DND-41 (cell line): ENCODE data around the gene KLHL14.
A peak's percentile ranks its signal among the peaks of the same experiment; 100 is the strongest.

Experiments
- ATAC-seq: fragments of 200-7000 bp; cut with Tn5 transposase; 3 replicates; pipeline ENCODE4 v1.9.1; 2021; ENCODE audit warnings: low read depth; ENCODE audit not compliant: insufficient read depth
- DNase-seq: peaks from one replicate; pipeline ENCODE4 v3.0.0-alpha.2; 2020
- H2AFZ ChIP-seq: 2 replicates; pipeline ENCODE4 v1.6.0; 2012; ENCODE audit warnings: low read depth, low read length
- H3K27ac ChIP-seq: 2 replicates; pipeline ENCODE4 v1.5.1; 2012; ENCODE audit warnings: low read length, inconsistent platforms
- H3K27me3 ChIP-seq: fragments of 200-600 bp; sonication (generic); 2 replicates; pipeline ENCODE4 v1.6.0; 2012; ENCODE audit warnings: low read length, mild to moderate bottlenecking, inconsistent platforms; ENCODE audit not compliant: insufficient read depth, poor library complexity
- H3K36me3 ChIP-seq: 2 replicates; pipeline ENCODE4 v1.5.1; 2012; ENCODE audit warnings: low read length, inconsistent platforms; ENCODE audit not compliant: insufficient read depth
- H3K4me1 ChIP-seq: 2 replicates; pipeline ENCODE4 v1.5.1; 2012; ENCODE audit warnings: mild to moderate bottlenecking, low read length; ENCODE audit not compliant: insufficient read depth
- H3K4me2 ChIP-seq: 2 replicates; pipeline ENCODE4 v1.6.0; 2012; ENCODE audit warnings: mild to moderate bottlenecking, moderate library complexity, low read length, inconsistent platforms; ENCODE audit not compliant: insufficient read depth
- H3K4me3 ChIP-seq, 2 experiments: fragments of 200-600 bp in 1 of 2; shearing (Covaris generic) in 1 of 2; 2 replicates each; pipeline ENCODE4 v1.5.1; 2012 to 2016; ENCODE audit warnings: inconsistent platforms in 2 of 2, low read length in 2 of 2, mild to moderate bottlenecking in 2 of 2, low read depth in 1 of 2, moderate library complexity in 1 of 2
- H3K79me2 ChIP-seq: 2 replicates; pipeline ENCODE4 v1.6.0; 2012; ENCODE audit warnings: low read length, inconsistent platforms; ENCODE audit not compliant: insufficient read depth
- H3K9ac ChIP-seq: 2 replicates; pipeline ENCODE4 v1.6.0; 2012; ENCODE audit warnings: low read depth, mild to moderate bottlenecking, inconsistent platforms, low read length, moderate library complexity
- H3K9me3 ChIP-seq: 2 replicates; pipeline ENCODE4 v1.5.1; 2012; ENCODE audit warnings: low read length, moderate library complexity, mild to moderate bottlenecking, inconsistent platforms; ENCODE audit not compliant: insufficient read depth, severe bottlenecking
- H4K20me1 ChIP-seq: 2 replicates; pipeline ENCODE4 v1.6.0; 2012; ENCODE audit warnings: low read length; ENCODE audit not compliant: insufficient read depth
- EZH2 ChIP-seq: IDR thresholded peaks from 3 replicates; pipeline ENCODE4 v1.6.1; 2012; ENCODE audit warnings: borderline replicate concordance, low read depth, mild to moderate bottlenecking, moderate library complexity, low read length, inconsistent platforms; ENCODE audit not compliant: severe bottlenecking
- TF ChIP-seq, protein P1 (sequence below): IDR thresholded peaks from 2 replicates; pipeline ENCODE4 v1.5.1; 2012; ENCODE audit warnings: borderline replicate concordance, low read length, moderate library complexity, mild to moderate bottlenecking; ENCODE audit not compliant: poor library complexity, severe bottlenecking; ENCODE audit errors: extremely low read depth

KLHL14 gene

DNA sequence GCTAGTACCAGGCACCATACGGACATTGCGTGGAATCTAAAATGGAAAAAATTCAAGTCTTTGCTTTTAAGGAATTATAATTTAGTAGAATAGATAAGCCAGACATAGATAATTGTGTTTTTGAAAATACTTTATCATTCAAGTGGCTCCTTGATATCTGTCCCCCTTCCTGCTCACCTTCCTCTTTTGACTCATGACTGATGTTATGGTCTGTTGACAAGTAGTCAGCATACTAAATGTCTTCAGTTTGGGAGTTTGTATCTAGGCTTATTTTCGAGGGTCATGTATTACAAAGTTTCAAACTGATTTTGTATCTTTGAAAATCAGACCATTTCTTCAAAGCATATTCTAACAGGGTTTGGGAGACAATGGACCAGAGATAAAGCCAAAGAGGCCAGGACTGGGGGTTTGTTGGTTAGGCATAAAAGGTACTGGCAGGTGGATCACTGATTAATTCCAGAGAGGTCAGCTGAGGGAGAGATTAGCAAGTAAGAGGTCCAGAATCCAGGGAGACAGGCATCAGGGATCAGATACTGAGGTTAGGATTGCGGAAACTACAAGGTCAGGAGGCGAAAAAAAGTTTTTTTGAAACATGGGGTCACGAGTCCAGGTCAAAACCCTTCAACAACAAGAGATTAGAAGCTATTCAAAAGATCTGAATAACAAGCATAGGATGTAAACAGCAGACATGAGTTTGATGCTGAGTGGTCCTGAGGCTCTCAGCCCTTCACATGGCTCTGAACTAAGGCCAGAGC, 31.5 kb upstream of the KLHL14 start:
- Histone ChIP-seq H3K4me1 (no peaks in the 10 kb centered on the region), H3K79me2 (no peaks in the 10 kb centered on the region), H3K27me3 (no peaks in the 10 kb centered on the region), H3K36me3 (no peaks in the 10 kb centered on the region), H4K20me1 (no peaks in the 10 kb centered on the region), H3K9me3 (no peaks in the 10 kb centered on the region), H3K27ac (no peak overlapping the region), H3K4me3 (no peak overlapping the region), H3K9ac (no peak overlapping the region), H3K4me2 (no peak overlapping the region), H2AFZ (0 out of 2 replicates have a peak overlapping the region, but pooled peaks have one; percentile 5)
- no peak for DNase-seq
- ATAC-seq, result no peak
- TF ChIP-seq EZH2, result no peak
- TF ChIP-seq, protein P1, sequence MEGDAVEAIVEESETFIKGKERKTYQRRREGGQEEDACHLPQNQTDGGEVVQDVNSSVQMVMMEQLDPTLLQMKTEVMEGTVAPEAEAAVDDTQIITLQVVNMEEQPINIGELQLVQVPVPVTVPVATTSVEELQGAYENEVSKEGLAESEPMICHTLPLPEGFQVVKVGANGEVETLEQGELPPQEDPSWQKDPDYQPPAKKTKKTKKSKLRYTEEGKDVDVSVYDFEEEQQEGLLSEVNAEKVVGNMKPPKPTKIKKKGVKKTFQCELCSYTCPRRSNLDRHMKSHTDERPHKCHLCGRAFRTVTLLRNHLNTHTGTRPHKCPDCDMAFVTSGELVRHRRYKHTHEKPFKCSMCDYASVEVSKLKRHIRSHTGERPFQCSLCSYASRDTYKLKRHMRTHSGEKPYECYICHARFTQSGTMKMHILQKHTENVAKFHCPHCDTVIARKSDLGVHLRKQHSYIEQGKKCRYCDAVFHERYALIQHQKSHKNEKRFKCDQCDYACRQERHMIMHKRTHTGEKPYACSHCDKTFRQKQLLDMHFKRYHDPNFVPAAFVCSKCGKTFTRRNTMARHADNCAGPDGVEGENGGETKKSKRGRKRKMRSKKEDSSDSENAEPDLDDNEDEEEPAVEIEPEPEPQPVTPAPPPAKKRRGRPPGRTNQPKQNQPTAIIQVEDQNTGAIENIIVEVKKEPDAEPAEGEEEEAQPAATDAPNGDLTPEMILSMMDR, result no peak

DNA sequence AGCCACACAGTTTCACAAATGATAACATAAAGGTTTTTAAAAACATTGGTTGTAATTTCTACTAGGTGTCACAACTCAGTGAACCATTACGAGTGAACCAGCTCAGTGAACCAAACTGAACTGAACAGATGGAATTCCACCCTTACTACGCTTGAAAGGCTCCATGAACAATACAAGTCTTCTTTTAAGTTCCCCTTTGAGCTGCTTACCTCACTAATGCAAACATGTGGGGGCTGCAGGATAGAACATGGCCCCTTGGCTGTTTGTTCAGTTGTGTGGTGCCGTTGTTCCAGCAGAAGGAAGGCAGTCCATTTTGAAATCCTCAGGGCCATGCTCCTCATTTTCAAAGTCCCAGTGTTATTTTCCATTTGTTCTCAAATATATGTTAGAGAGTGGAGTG, 30.7 kb upstream of the KLHL14 start:
- Histone ChIP-seq H3K9me3 (peaks cover under 1% of the 10 kb centered on the region), H3K9ac (no peak overlapping the region), H3K4me1 (no peaks in the 10 kb centered on the region), H3K4me3 (no peak overlapping the region), H3K36me3 (no peaks in the 10 kb centered on the region), H3K79me2 (no peaks in the 10 kb centered on the region), H3K27ac (no peak overlapping the region), H4K20me1 (no peaks in the 10 kb centered on the region), H3K27me3 (no peaks in the 10 kb centered on the region), H2AFZ (no peak overlapping the region), H3K4me2 (no peak overlapping the region)
- no peak for DNase-seq
- no peak for ATAC-seq
- TF ChIP-seq, protein P1, result no peak
- no peak for TF ChIP-seq EZH2

DNA sequence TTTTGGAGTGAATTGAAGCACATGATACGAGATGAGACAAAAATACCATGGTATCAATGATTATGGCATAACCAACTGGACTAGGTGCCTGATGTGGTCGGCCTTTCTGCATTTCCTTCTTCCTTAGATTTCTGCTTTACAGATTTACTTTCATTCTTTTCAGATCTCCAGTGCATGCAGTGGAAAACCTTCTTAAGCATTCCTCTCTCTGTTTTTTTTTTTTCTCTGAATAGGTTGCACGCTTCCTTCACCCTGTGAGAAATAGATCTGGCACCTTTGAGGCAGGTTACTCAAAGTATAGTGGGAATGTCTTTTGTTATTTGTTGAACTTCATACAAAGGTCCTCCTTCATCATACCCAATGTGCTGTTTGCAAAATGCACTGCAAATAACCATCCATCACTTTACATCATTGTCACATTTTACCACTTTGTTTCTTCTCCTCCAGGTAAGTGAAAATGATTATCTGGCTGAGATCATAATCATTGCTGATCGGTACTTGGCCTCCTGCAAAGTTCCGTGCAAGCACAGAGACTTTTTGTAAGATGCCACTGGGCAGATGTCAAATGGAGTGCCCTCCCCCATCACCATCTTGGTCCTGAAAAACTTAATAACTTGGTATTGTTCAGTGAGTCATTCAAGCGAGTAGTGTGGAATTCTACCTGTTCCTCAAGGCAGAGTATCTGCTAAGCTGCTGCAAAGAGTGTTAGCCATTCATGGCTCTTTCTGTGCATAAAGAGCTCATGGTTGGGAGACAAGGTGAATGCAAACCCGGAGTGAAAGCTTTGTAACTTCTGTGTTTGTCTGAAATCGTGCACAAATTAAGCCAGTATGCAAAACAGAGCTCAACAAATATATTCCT, 30.0 kb upstream of the KLHL14 start:
- Histone ChIP-seq H3K36me3 (no peaks in the 10 kb centered on the region), H3K4me3 (no peak overlapping the region), H3K27me3 (no peaks in the 10 kb centered on the region), H3K9me3 (peaks cover 6% of the 10 kb centered on the region), H3K79me2 (no peaks in the 10 kb centered on the region), H3K27ac (no peak overlapping the region), H4K20me1 (no peaks in the 10 kb centered on the region), H2AFZ (no peak overlapping the region), H3K9ac (no peak overlapping the region), H3K4me2 (no peak overlapping the region), H3K4me1 (no peaks in the 10 kb centered on the region)
- TF ChIP-seq, protein P1, result no peak
- no peak for TF ChIP-seq EZH2
- no peak for DNase-seq
- no peak for ATAC-seq
